HK-2 (cell line): ENCODE data around the gene IDUA.

Experiments used
- DNase-seq: peaks from one replicate; pipeline ENCODE4 v3.0.0-alpha.2; 2018; ENCODE audit not compliant: unreplicated experiment

IDUA gene

DNA sequence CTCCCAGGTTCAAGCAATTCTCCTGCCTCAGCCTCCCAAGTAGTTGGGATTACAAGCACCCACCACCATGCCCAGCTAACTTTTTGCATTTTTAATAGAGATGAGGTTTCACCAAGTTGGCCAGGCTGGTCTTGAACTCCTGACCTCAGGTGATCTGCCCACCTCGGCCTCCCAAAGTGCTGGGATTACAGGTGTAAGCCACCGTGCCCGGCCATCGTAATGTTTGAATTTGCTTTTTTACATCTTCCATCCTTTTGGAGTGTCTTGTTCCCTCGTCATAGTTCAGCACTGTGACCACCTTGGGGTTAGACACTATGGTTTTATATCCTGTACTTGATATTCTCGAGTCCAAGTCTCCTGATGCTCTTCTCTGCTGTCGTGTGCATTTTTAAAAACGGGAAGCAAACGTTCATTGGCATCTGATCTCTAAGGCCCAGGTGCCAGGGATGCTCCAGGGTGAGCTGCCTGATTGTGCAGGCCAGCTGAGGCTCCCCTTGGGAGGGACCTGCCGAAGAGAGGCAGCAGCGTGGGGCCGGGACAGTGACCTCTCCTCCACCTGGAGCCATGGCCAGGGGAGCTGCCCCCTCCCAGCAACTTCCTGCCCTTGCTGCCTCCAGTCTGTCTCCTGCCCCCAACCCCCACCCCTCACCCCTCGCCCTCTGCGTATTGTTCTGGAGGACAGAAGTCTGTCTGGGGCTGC is 30.2 kb upstream of the IDUA start:
- DNase-seq = no peak

GRCh38 chr4:957231-957580 is 29.6 kb upstream of the IDUA start:
- no peak for DNase-seq

GRCh38 chr4:957581-958313 is 29.1 kb upstream of the IDUA start:
- no peak for DNase-seq

DNA sequence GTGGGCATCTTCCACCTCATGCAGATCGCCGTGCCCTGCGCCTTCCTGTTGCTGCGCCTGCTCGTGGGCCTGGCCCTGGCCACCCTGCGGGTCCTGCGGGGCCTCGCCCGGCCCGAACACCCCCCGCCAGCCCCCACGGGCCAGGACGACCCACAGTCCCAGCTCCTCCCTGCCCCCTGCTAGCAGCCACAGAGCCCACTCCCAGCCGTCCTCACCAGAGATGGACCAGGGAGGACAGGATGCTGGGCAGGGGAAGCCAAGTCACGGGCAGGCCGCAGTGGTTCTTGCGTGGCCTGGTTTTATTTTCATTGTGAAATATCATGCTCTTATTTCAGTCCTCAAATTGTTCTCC is 28.6 kb upstream of the IDUA start:
- DNase-seq = no peak

- DNase-seq = no peak
These were observed 28.0 kb upstream of the IDUA start for GRCh38 chr4:958696-959337.

DNA sequence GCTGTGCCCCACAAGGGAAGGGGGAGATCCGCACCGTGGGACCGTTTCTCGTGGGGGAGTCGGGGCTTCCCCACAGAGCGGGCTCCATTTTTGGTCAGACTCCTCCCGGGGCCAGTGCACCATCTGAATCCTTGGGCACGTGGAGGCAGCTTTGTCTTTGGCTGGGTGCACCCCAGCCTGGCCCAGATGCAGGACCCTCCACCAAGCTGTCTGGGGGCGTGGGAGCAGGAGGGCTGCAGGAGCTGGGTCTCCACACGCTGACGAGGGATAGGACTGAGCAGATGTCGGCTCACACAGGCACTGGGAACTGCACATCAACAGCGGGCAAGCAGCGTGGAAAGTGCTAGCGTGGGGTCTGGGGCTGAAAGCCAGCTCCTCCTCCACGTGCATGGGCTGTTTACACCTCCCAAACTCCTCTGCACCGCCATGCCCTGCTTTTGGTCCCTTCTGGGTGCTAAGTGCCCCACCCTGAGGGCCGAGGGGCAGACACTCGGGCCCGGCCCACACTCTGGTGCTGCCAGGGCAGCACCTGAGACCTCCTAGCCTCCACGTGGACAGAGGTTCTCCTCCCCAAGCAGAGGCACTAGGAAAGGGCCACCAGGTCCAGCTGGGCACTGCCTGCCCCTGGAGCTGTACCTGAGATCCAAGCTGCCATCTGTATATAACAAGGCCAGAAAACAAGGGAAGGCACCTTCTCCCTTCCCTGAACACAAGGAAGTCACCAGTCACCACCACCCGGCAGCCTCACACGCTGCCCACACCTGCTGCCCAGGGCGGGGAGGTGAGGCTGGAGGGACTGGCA is 27.3 kb upstream of the IDUA start:
- no peak for DNase-seq

DNA sequence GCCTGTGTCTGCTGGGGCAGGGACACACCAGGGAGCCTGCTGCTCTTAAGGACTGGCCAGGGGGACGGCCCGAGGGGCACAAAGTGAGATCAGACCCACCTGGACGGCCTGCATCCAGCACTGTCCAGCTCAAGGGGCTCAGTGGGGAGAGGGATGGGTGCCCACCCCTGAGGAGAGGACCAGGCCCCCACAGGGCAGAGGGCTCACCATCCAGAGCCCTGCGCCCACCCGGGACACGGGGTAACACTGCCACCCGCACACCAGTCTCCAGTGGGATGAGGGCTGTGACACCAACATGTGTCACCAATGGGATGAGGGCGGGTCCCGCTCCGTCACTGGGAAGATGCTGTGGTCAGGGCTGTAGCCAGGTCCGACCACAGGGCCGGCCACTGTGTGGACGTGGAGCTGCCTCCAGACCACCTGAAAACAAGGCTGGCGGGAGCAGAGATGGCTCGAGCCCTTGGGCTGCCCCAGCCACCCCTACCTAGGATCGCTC is 26.7 kb upstream of the IDUA start:
- DNase-seq = no peak

- no peak for DNase-seq
These were observed 26.1 kb upstream of the IDUA start for GRCh38 chr4:960636-961350.

DNA sequence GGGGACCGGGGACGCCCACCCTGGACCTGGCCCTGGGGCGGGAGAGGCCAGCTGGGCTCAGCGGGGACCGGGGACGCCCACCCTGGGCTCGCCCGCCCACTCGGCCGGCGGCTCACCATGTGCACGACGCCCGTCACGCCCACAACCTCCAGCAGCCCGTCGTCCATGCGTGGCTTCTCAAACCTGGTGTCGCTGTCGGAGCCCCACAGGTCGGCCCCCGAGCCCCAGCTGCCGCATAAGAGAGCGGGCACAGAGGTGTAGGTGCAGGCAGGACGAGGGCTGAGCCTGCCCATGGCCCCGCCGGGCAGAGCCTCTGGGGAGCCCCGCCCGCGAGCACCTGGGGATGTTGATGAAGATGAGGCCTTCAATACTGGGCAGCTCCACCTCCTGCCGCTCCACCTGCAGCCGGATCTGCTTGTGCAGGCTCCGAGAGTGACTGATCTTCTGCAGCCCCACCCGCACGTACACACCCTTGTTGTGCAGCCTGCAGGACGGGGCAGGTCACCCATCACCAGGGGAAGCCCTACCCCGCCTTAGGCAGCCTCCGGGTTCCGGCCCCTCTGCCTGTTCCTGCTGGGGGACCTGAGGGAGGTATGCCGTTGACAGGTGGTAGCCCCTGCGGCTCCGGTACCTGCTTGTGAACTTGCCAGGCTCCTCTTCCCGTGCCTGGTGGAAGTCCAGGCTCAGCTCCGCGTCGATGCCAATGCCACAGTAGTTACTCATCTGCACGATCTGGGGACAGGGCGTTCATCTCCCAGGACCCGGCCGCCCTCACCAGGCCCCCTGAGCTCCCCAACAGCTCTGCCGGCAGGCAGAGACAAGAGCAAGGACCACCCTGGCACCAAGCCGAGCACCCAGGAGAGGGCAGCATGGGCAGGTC is 25.3 kb upstream of the IDUA start:
- no peak for DNase-seq

GRCh38 chr4:962231-963208 is 24.3 kb upstream of the IDUA start:
- no peak for DNase-seq

- DNase-seq = no peak
These were observed 23.3 kb upstream of the IDUA start for GRCh38 chr4:963276-964225.

DNA sequence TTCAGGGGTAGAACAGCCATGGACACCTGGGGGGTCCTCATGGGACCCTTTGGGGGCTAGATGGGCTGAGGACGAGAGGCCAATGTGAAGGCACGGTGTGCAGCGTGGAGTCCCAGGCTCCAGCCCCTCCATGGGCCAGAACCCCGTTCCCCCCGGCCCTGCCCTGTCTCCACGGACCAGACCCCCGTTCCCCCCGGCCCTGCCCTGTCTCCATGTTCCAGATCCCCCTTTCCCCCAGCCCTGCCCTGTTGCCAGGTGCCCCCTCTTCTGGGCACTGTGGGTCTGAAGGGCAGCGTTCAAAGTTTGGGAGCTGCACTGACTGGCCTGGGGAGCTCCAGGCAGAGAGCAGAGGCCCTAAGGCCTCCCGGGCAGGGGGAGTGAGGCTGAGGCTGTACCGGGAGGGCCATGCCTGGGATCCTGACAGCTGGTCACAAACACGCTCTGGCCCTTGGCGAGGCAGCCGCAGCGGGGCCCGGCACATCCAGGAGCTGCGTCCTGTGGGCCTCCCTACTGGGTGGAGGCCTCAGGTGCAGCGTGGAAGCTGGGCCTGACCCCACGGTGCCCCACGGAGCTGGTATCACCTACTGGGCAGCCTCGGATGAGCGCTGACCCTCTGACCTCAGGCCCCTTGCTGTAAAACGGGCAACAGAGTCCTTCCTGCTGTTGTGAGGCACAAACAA is 22.4 kb upstream of the IDUA start:
- no peak for DNase-seq

- DNase-seq = no peak
These were observed 21.6 kb upstream of the IDUA start for GRCh38 chr4:965048-965765.

GRCh38 chr4:965766-966134 is 21.1 kb upstream of the IDUA start:
- no peak for DNase-seq

- DNase-seq = no peak
These were observed 20.4 kb upstream of the IDUA start for GRCh38 chr4:966266-967112.
